H1 (cell line): ENCODE data around the gene STAG1. TPM values are rescaled to one million over a fixed set of nuclear protein-coding genes. Genes with fewer than 3 reads are reported as not detected.

ENCODE experiments used
- BCL11A ChIP-seq, 2 experiments: IDR thresholded peaks; one replicate each; pipeline ENCODE4 v1.6.1; 2011; ENCODE audit warnings: low read depth in 2 of 2, low read length in 2 of 2, mild to moderate bottlenecking in 2 of 2
- SP4 ChIP-seq: IDR thresholded peaks from 2 replicates; pipeline ENCODE4 v1.6.1; 2012; ENCODE audit warnings: low read length, inconsistent platforms
- TAF7 ChIP-seq: optimal IDR thresholded peaks from 2 replicates; pipeline ENCODE3; 2011; ENCODE audit warnings: low read depth, mild to moderate bottlenecking, inconsistent platforms, low read length, moderate library complexity, borderline replicate concordance
- polyA plus RNA-seq, 7 experiments: library from polyadenylated mRNA; depleted of rRNA in 3 of 7; stranded (reverse) in 5 of 7; unstranded in 2 of 7; fragments of >200 nt in 5 of 7; fragments of 200-250 nt in 2 of 7; gene quantifications; 1 replicate in 5 of 7; 2 replicates in 1 of 7; 4 replicates in 1 of 7; pipeline versions ENCODE4 v1.2.1 to v1.2.3, GENCODE V29; 2011 to 2013; ENCODE audit warnings: missing spikeins in 2 of 7, mixed read lengths in 2 of 7
- total RNA-seq: library from RNA; stranded (reverse); fragmentation: NEBNext Ultra II Directional; extraction: Animal tissue kit (Norgen Biotek cat#: 25700); gene quantifications from 2 replicates; pipeline ENCODE4 v1.2.1, GENCODE V29; 2021
- TF ChIP-seq, protein P1 (sequence below): IDR thresholded peaks from 2 replicates; pipeline ENCODE4 v1.6.1; 2011; ENCODE audit warnings: low read depth, mild to moderate bottlenecking, low read length; ENCODE audit not compliant: insufficient read depth

STAG1 gene
- total and polyA plus RNA-seq, 2 of the 8 experiments (the other 6 are each of a cell fraction or from before 2014, with no cell fraction given) = 4.6 to 23.4 TPM

GRCh38 chr3:136327671-136328070 is 424.5 kb downstream of the STAG1 start (continued):
- TF ChIP-seq, protein P1, sequence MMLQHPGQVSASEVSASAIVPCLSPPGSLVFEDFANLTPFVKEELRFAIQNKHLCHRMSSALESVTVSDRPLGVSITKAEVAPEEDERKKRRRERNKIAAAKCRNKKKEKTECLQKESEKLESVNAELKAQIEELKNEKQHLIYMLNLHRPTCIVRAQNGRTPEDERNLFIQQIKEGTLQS = no peak
- TF ChIP-seq BCL11A (IDR thresholded peaks at IDR 0.05; ENCODE audit: low read depth in 2 of 2, low read length in 2 of 2) (no peak), SP4 (no peak), TAF7 (no peak)
- TF ChIP-seq, all 59 proteins: peak for 0
